HepG2 (cell line): Measurements from ENCODE around the gene ENAH. TPM values are rescaled to one million over a fixed set of nuclear protein-coding genes. Genes with fewer than 3 reads are reported as not detected.
A peak's percentile ranks its signal among the peaks of the same experiment; 100 is the strongest.

Experiments used
- AGO1 ChIP-seq: fragments of 200-400 bp; formaldehyde crosslinking; IDR thresholded peaks from 2 replicates; pipeline ENCODE4 v1.6.1; 2017; ENCODE audit warnings: mild to moderate bottlenecking, low read depth, low read length, moderate library complexity; ENCODE audit not compliant: poor library complexity, severe bottlenecking
- ASH2L ChIP-seq: fragments of 300-600, 200-600 bp; sonication (generic); IDR thresholded peaks from 2 replicates; pipeline ENCODE4 v1.7.0; 2017; ENCODE audit warnings: low read depth, mild to moderate bottlenecking, moderate library complexity, mixed read lengths, low read length; ENCODE audit not compliant: insufficient read length
- CBX5 ChIP-seq: sonication (generic); formaldehyde crosslinking; IDR thresholded peaks from 2 replicates; pipeline ENCODE4 v1.4.0; 2020; ENCODE audit warnings: missing genetic modification reagents, borderline replicate concordance
- CEBPG ChIP-seq: IDR thresholded peaks from 2 replicates; pipeline ENCODE4 v1.6.1; 2016
- GABPB1 ChIP-seq: IDR thresholded peaks from 2 replicates; pipeline ENCODE4 v1.6.1; 2016; ENCODE audit warnings: mild to moderate bottlenecking, missing genetic modification reagents, moderate library complexity, missing compliant biosample characterization
- ISL2 ChIP-seq: sonication (generic); formaldehyde crosslinking; IDR thresholded peaks from 2 replicates; pipeline ENCODE4 v1.5.0; 2020; ENCODE audit warnings: missing genetic modification reagents
- PAX8 ChIP-seq: sonication (generic); formaldehyde crosslinking; IDR thresholded peaks from 2 replicates; pipeline ENCODE4 v1.8.0; 2022; ENCODE audit warnings: mild to moderate bottlenecking, missing genetic modification reagents, borderline replicate concordance
- TBX3 ChIP-seq: fragments of 450-650 bp; IDR thresholded peaks from 2 replicates; pipeline ENCODE4 v1.6.1; 2017; ENCODE audit warnings: antibody characterized with exemption, mild to moderate bottlenecking, inconsistent platforms, borderline replicate concordance
- TGIF2 ChIP-seq: IDR thresholded peaks from 2 replicates; pipeline ENCODE4 v1.6.1; 2016; ENCODE audit warnings: control low read depth, missing compliant biosample characterization
- TMF1 ChIP-seq: sonication (generic); formaldehyde crosslinking; IDR thresholded peaks from 2 replicates; pipeline ENCODE4 v1.8.1; 2022; ENCODE audit warnings: low read depth, missing genetic modification reagents
- ZNF558 ChIP-seq: sonication (generic); formaldehyde crosslinking; IDR thresholded peaks from 2 replicates; pipeline ENCODE4 v1.9.0; 2022; ENCODE audit warnings: mild to moderate bottlenecking, missing genetic modification reagents, borderline replicate concordance
- ZNF605 ChIP-seq: sonication (generic); formaldehyde crosslinking; IDR thresholded peaks from 2 replicates; pipeline ENCODE4 v1.8.0; 2022; ENCODE audit warnings: mild to moderate bottlenecking, missing genetic modification reagents
- ZNF629 ChIP-seq: sonication (generic); formaldehyde crosslinking; conservative IDR thresholded peaks from 2 replicates; pipeline ENCODE4 v1.5.0; 2020; ENCODE audit warnings: missing genetic modification reagents
- polyA plus RNA-seq, 8 experiments: library from polyadenylated mRNA; depleted of rRNA in 3 of 8; stranded (reverse) in 7 of 8; unstranded in 1 of 8; fragments of >200 nt; fragmentation: Illumina TruSeq in 4 of 8; extraction: Trizol in 4 of 8; gene quantifications; 2 replicates each; pipeline versions ENCODE4 v1.2.1 to v1.2.3, GENCODE V29; 2011 to 2016; ENCODE audit warnings: low read depth in 4 of 8, missing spikeins in 1 of 8, mixed read lengths in 1 of 8; ENCODE audit not compliant: insufficient read depth in 1 of 8
- total RNA-seq, 5 experiments: library from RNA; depleted of rRNA; stranded (reverse); fragments of >200 nt; fragmentation: Illumina TruSeq; extraction: Trizol; gene quantifications; 2 replicates each; pipeline ENCODE4 v1.2.3, GENCODE V29; 2016; ENCODE audit warnings: low read depth in 1 of 5
- TF ChIP-seq, protein P1 (sequence below): sonication (generic); formaldehyde crosslinking; IDR thresholded peaks from 2 replicates; pipeline ENCODE4 v1.5.1; 2020; ENCODE audit warnings: mild to moderate bottlenecking, missing genetic modification reagents, moderate library complexity
- TF ChIP-seq, protein P2 (sequence below): sonication (generic); formaldehyde crosslinking; IDR thresholded peaks from 2 replicates; pipeline ENCODE4 v1.4.0; 2020; ENCODE audit warnings: missing genetic modification reagents, borderline replicate concordance
- TF ChIP-seq, protein P3 (sequence below): sonication (generic); formaldehyde crosslinking; IDR thresholded peaks from 2 replicates; pipeline ENCODE4 v1.5.0; 2020; ENCODE audit warnings: mild to moderate bottlenecking, missing genetic modification reagents
- TF ChIP-seq, protein P4 (sequence below): sonication (generic); formaldehyde crosslinking; IDR thresholded peaks from 2 replicates; pipeline ENCODE4 v1.5.0; 2020; ENCODE audit warnings: mild to moderate bottlenecking, missing genetic modification reagents, moderate library complexity

ENAH gene
- total and polyA plus RNA-seq, 2 of the 13 experiments (the other 11 are each of a cell fraction or from before 2014, with no cell fraction given) = 22.1 to 58.3 TPM

DNA sequence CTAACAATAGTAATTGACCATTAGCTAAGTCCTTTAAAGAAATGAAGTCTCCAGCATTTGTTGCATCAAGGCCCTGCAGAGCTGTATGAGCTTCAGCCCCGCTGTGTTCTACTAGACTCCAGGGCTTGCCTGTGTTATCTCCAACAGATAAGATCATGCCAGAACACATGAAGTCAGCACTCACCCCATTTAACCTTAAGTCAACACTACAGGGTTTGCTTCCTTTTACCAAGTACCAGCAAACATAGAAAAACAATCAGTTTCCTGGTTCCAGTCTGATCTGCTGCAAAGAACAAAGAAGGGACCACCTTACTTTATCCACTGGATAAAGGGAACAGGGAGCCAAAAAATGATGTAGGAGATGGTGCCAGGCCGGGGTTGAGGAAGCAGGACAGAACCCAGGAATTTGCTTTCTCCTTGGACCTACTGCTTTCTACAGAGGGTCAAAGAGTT is 41.3 kb upstream of the ENAH start (continued):
- TF ChIP-seq CBX5 = no peak
- TF ChIP-seq ISL2 (CRISPR knock-in tag) = peak; percentile 95
- TF ChIP-seq, protein P1, sequence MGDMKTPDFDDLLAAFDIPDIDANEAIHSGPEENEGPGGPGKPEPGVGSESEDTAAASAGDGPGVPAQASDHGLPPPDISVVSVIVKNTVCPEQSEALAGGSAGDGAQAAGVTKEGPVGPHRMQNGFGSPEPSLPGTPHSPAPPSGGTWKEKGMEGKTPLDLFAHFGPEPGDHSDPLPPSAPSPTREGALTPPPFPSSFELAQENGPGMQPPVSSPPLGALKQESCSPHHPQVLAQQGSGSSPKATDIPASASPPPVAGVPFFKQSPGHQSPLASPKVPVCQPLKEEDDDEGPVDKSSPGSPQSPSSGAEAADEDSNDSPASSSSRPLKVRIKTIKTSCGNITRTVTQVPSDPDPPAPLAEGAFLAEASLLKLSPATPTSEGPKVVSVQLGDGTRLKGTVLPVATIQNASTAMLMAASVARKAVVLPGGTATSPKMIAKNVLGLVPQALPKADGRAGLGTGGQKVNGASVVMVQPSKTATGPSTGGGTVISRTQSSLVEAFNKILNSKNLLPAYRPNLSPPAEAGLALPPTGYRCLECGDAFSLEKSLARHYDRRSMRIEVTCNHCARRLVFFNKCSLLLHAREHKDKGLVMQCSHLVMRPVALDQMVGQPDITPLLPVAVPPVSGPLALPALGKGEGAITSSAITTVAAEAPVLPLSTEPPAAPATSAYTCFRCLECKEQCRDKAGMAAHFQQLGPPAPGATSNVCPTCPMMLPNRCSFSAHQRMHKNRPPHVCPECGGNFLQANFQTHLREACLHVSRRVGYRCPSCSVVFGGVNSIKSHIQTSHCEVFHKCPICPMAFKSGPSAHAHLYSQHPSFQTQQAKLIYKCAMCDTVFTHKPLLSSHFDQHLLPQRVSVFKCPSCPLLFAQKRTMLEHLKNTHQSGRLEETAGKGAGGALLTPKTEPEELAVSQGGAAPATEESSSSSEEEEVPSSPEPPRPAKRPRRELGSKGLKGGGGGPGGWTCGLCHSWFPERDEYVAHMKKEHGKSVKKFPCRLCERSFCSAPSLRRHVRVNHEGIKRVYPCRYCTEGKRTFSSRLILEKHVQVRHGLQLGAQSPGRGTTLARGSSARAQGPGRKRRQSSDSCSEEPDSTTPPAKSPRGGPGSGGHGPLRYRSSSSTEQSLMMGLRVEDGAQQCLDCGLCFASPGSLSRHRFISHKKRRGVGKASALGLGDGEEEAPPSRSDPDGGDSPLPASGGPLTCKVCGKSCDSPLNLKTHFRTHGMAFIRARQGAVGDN (CRISPR knock-in tag) = no peak
- TF ChIP-seq, protein P2, sequence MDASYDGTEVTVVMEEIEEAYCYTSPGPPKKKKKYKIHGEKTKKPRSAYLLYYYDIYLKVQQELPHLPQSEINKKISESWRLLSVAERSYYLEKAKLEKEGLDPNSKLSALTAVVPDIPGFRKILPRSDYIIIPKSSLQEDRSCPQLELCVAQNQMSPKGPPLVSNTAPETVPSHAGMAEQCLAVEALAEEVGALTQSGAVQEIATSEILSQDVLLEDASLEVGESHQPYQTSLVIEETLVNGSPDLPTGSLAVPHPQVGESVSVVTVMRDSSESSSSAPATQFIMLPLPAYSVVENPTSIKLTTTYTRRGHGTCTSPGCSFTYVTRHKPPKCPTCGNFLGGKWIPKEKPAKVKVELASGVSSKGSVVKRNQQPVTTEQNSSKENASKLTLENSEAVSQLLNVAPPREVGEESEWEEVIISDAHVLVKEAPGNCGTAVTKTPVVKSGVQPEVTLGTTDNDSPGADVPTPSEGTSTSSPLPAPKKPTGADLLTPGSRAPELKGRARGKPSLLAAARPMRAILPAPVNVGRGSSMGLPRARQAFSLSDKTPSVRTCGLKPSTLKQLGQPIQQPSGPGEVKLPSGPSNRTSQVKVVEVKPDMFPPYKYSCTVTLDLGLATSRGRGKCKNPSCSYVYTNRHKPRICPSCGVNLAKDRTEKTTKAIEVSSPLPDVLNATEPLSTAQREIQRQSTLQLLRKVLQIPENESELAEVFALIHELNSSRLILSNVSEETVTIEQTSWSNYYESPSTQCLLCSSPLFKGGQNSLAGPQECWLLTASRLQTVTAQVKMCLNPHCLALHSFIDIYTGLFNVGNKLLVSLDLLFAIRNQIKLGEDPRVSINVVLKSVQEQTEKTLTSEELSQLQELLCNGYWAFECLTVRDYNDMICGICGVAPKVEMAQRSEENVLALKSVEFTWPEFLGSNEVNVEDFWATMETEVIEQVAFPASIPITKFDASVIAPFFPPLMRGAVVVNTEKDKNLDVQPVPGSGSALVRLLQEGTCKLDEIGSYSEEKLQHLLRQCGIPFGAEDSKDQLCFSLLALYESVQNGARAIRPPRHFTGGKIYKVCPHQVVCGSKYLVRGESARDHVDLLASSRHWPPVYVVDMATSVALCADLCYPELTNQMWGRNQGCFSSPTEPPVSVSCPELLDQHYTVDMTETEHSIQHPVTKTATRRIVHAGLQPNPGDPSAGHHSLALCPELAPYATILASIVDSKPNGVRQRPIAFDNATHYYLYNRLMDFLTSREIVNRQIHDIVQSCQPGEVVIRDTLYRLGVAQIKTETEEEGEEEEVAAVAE (CRISPR knock-in tag) = no peak
- TF ChIP-seq TGIF2 = 0 out of 2 replicates have a peak, but pooled peaks have one; percentile 57
- TF ChIP-seq TMF1 (CRISPR knock-in tag) = no peak
- TF ChIP-seq, protein P3, sequence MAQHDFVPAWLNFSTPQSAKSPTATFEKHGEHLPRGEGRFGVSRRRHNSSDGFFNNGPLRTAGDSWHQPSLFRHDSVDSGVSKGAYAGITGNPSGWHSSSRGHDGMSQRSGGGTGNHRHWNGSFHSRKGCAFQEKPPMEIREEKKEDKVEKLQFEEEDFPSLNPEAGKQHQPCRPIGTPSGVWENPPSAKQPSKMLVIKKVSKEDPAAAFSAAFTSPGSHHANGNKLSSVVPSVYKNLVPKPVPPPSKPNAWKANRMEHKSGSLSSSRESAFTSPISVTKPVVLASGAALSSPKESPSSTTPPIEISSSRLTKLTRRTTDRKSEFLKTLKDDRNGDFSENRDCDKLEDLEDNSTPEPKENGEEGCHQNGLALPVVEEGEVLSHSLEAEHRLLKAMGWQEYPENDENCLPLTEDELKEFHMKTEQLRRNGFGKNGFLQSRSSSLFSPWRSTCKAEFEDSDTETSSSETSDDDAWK (CRISPR knock-in tag) = no peak
- TF ChIP-seq, protein P4, sequence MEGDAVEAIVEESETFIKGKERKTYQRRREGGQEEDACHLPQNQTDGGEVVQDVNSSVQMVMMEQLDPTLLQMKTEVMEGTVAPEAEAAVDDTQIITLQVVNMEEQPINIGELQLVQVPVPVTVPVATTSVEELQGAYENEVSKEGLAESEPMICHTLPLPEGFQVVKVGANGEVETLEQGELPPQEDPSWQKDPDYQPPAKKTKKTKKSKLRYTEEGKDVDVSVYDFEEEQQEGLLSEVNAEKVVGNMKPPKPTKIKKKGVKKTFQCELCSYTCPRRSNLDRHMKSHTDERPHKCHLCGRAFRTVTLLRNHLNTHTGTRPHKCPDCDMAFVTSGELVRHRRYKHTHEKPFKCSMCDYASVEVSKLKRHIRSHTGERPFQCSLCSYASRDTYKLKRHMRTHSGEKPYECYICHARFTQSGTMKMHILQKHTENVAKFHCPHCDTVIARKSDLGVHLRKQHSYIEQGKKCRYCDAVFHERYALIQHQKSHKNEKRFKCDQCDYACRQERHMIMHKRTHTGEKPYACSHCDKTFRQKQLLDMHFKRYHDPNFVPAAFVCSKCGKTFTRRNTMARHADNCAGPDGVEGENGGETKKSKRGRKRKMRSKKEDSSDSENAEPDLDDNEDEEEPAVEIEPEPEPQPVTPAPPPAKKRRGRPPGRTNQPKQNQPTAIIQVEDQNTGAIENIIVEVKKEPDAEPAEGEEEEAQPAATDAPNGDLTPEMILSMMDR (CRISPR knock-in tag) = no peak
- TF ChIP-seq ZNF558 (CRISPR knock-in tag) = no peak
- TF ChIP-seq GABPB1 (CRISPR knock-in tag) = no peak
- TF ChIP-seq AGO1 = no peak
- TF ChIP-seq ZNF629 (CRISPR knock-in tag) = no peak
- no peak for TF ChIP-seq PAX8 (CRISPR knock-in tag)
- peak; percentile 40 for TF ChIP-seq ASH2L
- TF ChIP-seq TBX3 = peak; percentile 40; the same call in 1 of the 2 replicates
- peak; percentile 60; the same call in 1 of the 2 replicates for TF ChIP-seq CEBPG (CRISPR knock-in tag)
- TF ChIP-seq ZNF605 (CRISPR knock-in tag) = peak; percentile 27; the same call in 1 of the 2 replicates
